Measurements from ENCODE around the gene SHANK1.

- TF ChIP-seq POLR2A (IDR thresholded peaks at IDR 0.05) (no peak), CTCF (IDR thresholded peaks at IDR 0.05) (no peak)
These were observed 9.0 kb downstream of the SHANK1 start for GRCh38 chr19:50710612-50711011.
